H1 (cell line): Measurements from ENCODE around the gene DNAJB12. TPM values are rescaled to one million over a fixed set of nuclear protein-coding genes. Genes with fewer than 3 reads are reported as not detected.

ENCODE experiments used
- CTCF ChIA-PET: fragments of 300-600 bp; sonication (Branson Sonifier 250); formaldehyde crosslinking; loops from one replicate; lab custom pipeline; 2021; ENCODE audit not compliant: partially characterized antibody; lab: Charles Lee
- POLR2A ChIA-PET: fragments of 300-600 bp; sonication (Branson Sonifier 250); formaldehyde crosslinking; loops from one replicate; lab custom pipeline; 2021; ENCODE audit warnings: inconsistent platforms; ENCODE audit not compliant: partially characterized antibody; lab: Charles Lee
- DNase-seq, 2 experiments: peaks; one replicate each; pipeline versions ENCODE4 v3.0.0 to v3.0.0-alpha.2; 2010 to 2022; ENCODE audit warnings: low spot score in 2 of 2, low read depth in 1 of 2, mixed read lengths in 1 of 2
- FAIRE-seq: peaks from 2 replicates; lab custom pipeline; 2011; peaks lifted over from hg19 to GRCh38; lab: Jason Lieb, UNC
- H2AFZ ChIP-seq: 2 replicates; pipeline ENCODE4 v1.8.1; 2012; ENCODE audit warnings: low read length, inconsistent platforms
- H2AK5ac ChIP-seq: 2 replicates; pipeline ENCODE4 v1.6.1; 2013; ENCODE audit warnings: low read depth, low read length
- H2BK120ac ChIP-seq: replicated peaks from 2 replicates; pipeline ENCODE3; 2013; ENCODE audit warnings: low read depth, low read length, inconsistent platforms
- H2BK12ac ChIP-seq: 2 replicates; pipeline ENCODE4 v1.6.1; 2013; ENCODE audit warnings: low read depth, low read length
- H2BK15ac ChIP-seq: 2 replicates; pipeline ENCODE4 v1.6.1; 2013; ENCODE audit warnings: low read length
- H2BK20ac ChIP-seq: 2 replicates; pipeline ENCODE4 v1.6.1; 2013; ENCODE audit warnings: low read length
- H2BK5ac ChIP-seq: 2 replicates; pipeline ENCODE4 v1.6.1; 2013; ENCODE audit warnings: low read depth, low read length
- H3K14ac ChIP-seq: 2 replicates; pipeline ENCODE4 v1.6.1; 2013; ENCODE audit warnings: inconsistent platforms; ENCODE audit not compliant: insufficient read length
- H3K18ac ChIP-seq: 2 replicates; pipeline ENCODE4 v1.6.1; 2013; ENCODE audit warnings: low read length; ENCODE audit errors: extremely low read depth
- H3K23ac ChIP-seq: 2 replicates; pipeline ENCODE4 v1.6.1; 2013; ENCODE audit warnings: inconsistent platforms; ENCODE audit not compliant: insufficient read length
- H3K23me2 ChIP-seq: 2 replicates; pipeline ENCODE4 v1.6.1; 2013; ENCODE audit warnings: low read depth, low read length
- H3K27ac ChIP-seq: 2 replicates; pipeline ENCODE4 v1.6.1; 2011; ENCODE audit warnings: low read depth, low read length, inconsistent platforms
- H3K27me3 ChIP-seq, 4 experiments: replicated peaks in 1 of 4; 1 replicate in 1 of 4; 2 replicates in 3 of 4; pipeline versions ENCODE4 v1.6.1 to v1.8.1; 2011 to 2013; ENCODE audit warnings: low read length in 3 of 4, mild to moderate bottlenecking in 3 of 4, inconsistent platforms in 2 of 4, mixed read lengths in 2 of 4, moderate library complexity in 1 of 4; ENCODE audit not compliant: control insufficient read depth in 3 of 4, insufficient read depth in 3 of 4; ENCODE audit errors: extremely low read depth in 1 of 4
- H3K36me3 ChIP-seq, 4 experiments: 2 replicates each; pipeline versions ENCODE4 v1.6.1 to v1.8.1; 2011 to 2013; ENCODE audit warnings: mild to moderate bottlenecking in 4 of 4, low read length in 3 of 4, moderate library complexity in 2 of 4, control low read depth in 1 of 4, inconsistent platforms in 1 of 4; ENCODE audit not compliant: insufficient read depth in 4 of 4, control insufficient read depth in 2 of 4
- H3K4ac ChIP-seq: replicated peaks from 2 replicates; pipeline ENCODE3; 2013; ENCODE audit warnings: low read length, low read depth, mixed read lengths, inconsistent platforms; ENCODE audit not compliant: insufficient read length
- H3K4me1 ChIP-seq, 4 experiments: replicated peaks in 1 of 4; 1 replicate in 1 of 4; 2 replicates in 3 of 4; pipeline versions ENCODE4 v1.6.1 to v1.8.1; 2011 to 2013; ENCODE audit warnings: low read length in 3 of 4, inconsistent platforms in 2 of 4, mixed read lengths in 1 of 4; ENCODE audit not compliant: insufficient read depth in 4 of 4, control insufficient read depth in 3 of 4
- H3K4me2 ChIP-seq, 2 experiments: 2 replicates each; pipeline versions ENCODE4 v1.6.1 to v1.8.1; 2011 to 2013; ENCODE audit warnings: low read depth in 2 of 2, low read length in 2 of 2, control low read depth in 1 of 2, inconsistent platforms in 1 of 2, mild to moderate bottlenecking in 1 of 2; ENCODE audit not compliant: insufficient read depth in 1 of 2
- H3K4me3 ChIP-seq, 4 experiments: fragments of 200-600, 300-600 bp in 1 of 4; sonication (generic), shearing (Covaris generic), sonication (Bioruptor Twin) in 1 of 4; 2 replicates each; pipeline versions ENCODE4 v1.5.1 to v1.8.1; 2011 to 2016; ENCODE audit warnings: low read length in 4 of 4, low read depth in 3 of 4, control low read depth in 2 of 4, inconsistent platforms in 2 of 4, mild to moderate bottlenecking in 2 of 4, mixed read lengths in 1 of 4, moderate library complexity in 1 of 4; ENCODE audit not compliant: insufficient read depth in 2 of 4; ENCODE audit errors: extremely low read depth in 1 of 4
- H3K56ac ChIP-seq: replicated peaks from 2 replicates; pipeline ENCODE3; 2013; ENCODE audit warnings: low read depth, mild to moderate bottlenecking, mixed read lengths, low read length, inconsistent platforms; ENCODE audit not compliant: insufficient read length
- H3K79me1 ChIP-seq: 2 replicates; pipeline ENCODE4 v1.6.1; 2013; ENCODE audit warnings: low read depth, low read length, control low read depth
- H3K79me2 ChIP-seq, 2 experiments: 2 replicates each; pipeline versions ENCODE4 v1.6.1 to v1.8.1; 2012 to 2013; ENCODE audit warnings: low read length in 2 of 2, mild to moderate bottlenecking in 2 of 2, inconsistent platforms in 1 of 2; ENCODE audit not compliant: insufficient read depth in 2 of 2, control insufficient read depth in 1 of 2
- H3K9ac ChIP-seq, 4 experiments: replicated peaks in 1 of 4; 1 replicate in 1 of 4; 2 replicates in 3 of 4; pipeline versions ENCODE4 v1.6.1 to v1.8.1; 2011 to 2013; ENCODE audit warnings: low read depth in 3 of 4, low read length in 3 of 4, control low read depth in 2 of 4, mild to moderate bottlenecking in 2 of 4, moderate library complexity in 2 of 4, inconsistent platforms in 1 of 4; ENCODE audit errors: extremely low read depth in 1 of 4
- H3K9me3 ChIP-seq, 2 experiments: 2 replicates each; pipeline versions ENCODE4 v1.6.1 to v1.8.1; 2012 to 2013; ENCODE audit warnings: mild to moderate bottlenecking in 2 of 2, moderate library complexity in 2 of 2, control low read depth in 1 of 2, inconsistent platforms in 1 of 2, low read depth in 1 of 2, low read length in 1 of 2, mixed read lengths in 1 of 2; ENCODE audit not compliant: insufficient read depth in 2 of 2
- H4K20me1 ChIP-seq, 2 experiments: replicated peaks in 1 of 2; 2 replicates each; pipeline versions ENCODE3 to v1.8.1; 2011 to 2013; ENCODE audit warnings: inconsistent platforms in 2 of 2, low read length in 2 of 2, mild to moderate bottlenecking in 1 of 2; ENCODE audit not compliant: insufficient read depth in 2 of 2, control insufficient read depth in 1 of 2
- H4K5ac ChIP-seq: 2 replicates; pipeline ENCODE4 v1.6.1; 2013; ENCODE audit warnings: low read length, low read depth, mixed read lengths, inconsistent platforms; ENCODE audit not compliant: insufficient read length
- H4K8ac ChIP-seq: 2 replicates; pipeline ENCODE4 v1.8.0; 2013; ENCODE audit warnings: mild to moderate bottlenecking, moderate library complexity, low read length, inconsistent platforms; ENCODE audit not compliant: insufficient read depth; ENCODE audit errors: extremely low read depth
- H4K91ac ChIP-seq: replicated peaks from 2 replicates; pipeline ENCODE3; 2013; ENCODE audit warnings: low read length, mixed read lengths, inconsistent platforms; ENCODE audit not compliant: insufficient read length
- FOSL1 ChIP-seq: IDR thresholded peaks from 2 replicates; pipeline ENCODE4 v1.6.1; 2011; ENCODE audit warnings: mild to moderate bottlenecking, low read depth, low read length, moderate library complexity; ENCODE audit not compliant: insufficient read depth
- SRF ChIP-seq: IDR thresholded peaks from 2 replicates; pipeline ENCODE4 v1.6.1; 2011; ENCODE audit warnings: mild to moderate bottlenecking, low read depth, low read length, moderate library complexity
- WGBS, 2 experiments: shearing (Covaris generic) in 1 of 2; methylation state at CpG; one replicate each; pipeline versions ENCODE4 v1.1.6 to v1.1.7; 2013 to 2015; ENCODE audit warnings: low lambda C conversion rate in 2 of 2, mixed read lengths in 2 of 2, inconsistent platforms in 1 of 2, low coverage in 1 of 2, missing lambda C conversion rate in 1 of 2; ENCODE audit not compliant: insufficient replicate concordance in 2 of 2, insufficient coverage in 1 of 2, insufficient read length in 1 of 2; ENCODE audit errors: extremely low coverage in 1 of 2, missing lambda C conversion rate in 1 of 2; 5-methylcytosine and 5-hydroxymethylcytosine counted together
- polyA plus RNA-seq, 7 experiments: library from polyadenylated mRNA; depleted of rRNA in 3 of 7; stranded (reverse) in 5 of 7; unstranded in 2 of 7; fragments of >200 nt in 5 of 7; fragments of 200-250 nt in 2 of 7; gene quantifications; 1 replicate in 5 of 7; 2 replicates in 1 of 7; 4 replicates in 1 of 7; pipeline versions ENCODE4 v1.2.1 to v1.2.3, GENCODE V29; 2011 to 2013; ENCODE audit warnings: missing spikeins in 2 of 7, mixed read lengths in 2 of 7
- total RNA-seq: library from RNA; stranded (reverse); fragmentation: NEBNext Ultra II Directional; extraction: Animal tissue kit (Norgen Biotek cat#: 25700); gene quantifications from 2 replicates; pipeline ENCODE4 v1.2.1, GENCODE V29; 2021

The DNAJB12 gene
- total and polyA plus RNA-seq, 2 of the 8 experiments (the other 6 are each of a cell fraction or from before 2014, with no cell fraction given) = 10.8 to 20.5 TPM

DNA sequence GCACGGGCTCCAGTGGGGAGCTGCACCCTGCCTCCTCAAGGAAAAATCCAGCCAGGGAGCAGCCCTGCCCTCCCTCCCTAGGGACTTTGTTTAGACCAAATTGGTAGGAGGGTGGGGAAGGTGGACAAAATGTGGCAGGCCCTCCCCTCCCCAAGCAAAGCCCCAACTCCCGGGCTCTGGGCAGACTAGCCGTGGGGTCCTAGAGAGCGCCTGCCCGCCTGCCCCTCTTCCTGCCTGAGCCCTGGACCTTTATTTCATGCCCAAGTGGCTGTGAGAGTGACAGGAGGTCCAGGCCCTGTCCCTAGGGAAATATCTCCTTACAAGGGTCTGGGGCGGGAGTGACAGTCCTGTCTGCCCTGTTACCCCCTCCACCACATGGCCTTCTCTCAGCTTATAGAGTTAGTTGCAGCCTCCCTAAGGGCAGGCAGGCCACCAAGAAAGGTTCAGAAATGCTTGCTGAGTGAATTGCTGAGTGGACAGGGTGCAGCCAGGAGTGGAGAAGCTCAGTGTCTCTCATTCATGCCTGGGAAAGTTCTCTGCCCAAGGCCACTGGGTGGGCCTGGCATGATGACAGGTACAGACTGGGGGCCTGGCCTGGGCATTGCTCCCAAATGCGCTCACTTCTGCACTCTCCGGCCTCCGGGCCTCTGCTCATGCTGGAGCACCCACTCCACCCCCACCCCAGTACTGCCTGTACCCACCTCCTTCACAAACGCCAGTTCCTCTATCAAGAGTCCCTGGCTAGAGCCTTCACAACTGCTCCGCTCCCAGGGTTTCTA is 25.2 kb downstream of the DNAJB12 start:
- peak overlapping the region; percentile 87; the same call in 1 of the 2 replicates for H2BK20ac ChIP-seq
- H3K56ac ChIP-seq = no peak overlapping the region
- H2AFZ ChIP-seq = no peak overlapping the region
- H3K23me2 ChIP-seq = no peaks in the 10 kb centered on the region
- ChIA-PET CTCF (interaction anchor here (0.6 to 10.8 kb wide), 24 partner anchors 8 to 268 kb away, joined by 3 to 91 read pairs (median 6); partner anchors contain the start of gene DDIT4), POLR2A (interaction anchor here (0.6 to 39.2 kb wide), 13 partner anchors 8 to 358 kb away, joined by 3 to 895 read pairs (median 4); partner anchors contain the start of genes ANAPC16, ASCC1 and DDIT4)
- peak overlapping the region; percentile 68; the same call in 1 of the 2 replicates for H2BK5ac ChIP-seq
- peak overlapping the region; percentile 78; the same call in 1 of the 2 replicates for H2BK12ac ChIP-seq
- no peaks in the 10 kb centered on the region for H3K27me3 ChIP-seq
- H3K9me3 ChIP-seq = no peaks in the 10 kb centered on the region; a peak in 1 of 4 replicates
- H2BK120ac ChIP-seq = peak overlapping the region; percentile 28
- H3K18ac ChIP-seq = no peak overlapping the region
- H3K4me1 ChIP-seq = peaks cover 0 to 35% (median 25%) of the 10 kb centered on the region in 4 experiments; a peak in 6 of 7 replicates
- DNase-seq (no peak), FAIRE-seq (no peak)
- no peaks in the 10 kb centered on the region for H3K79me2 ChIP-seq
- H4K8ac ChIP-seq = no peak overlapping the region
- peaks cover 0 to 3% (median 0%) of the 10 kb centered on the region in 4 experiments; a peak in 1 of 8 replicates for H3K36me3 ChIP-seq
- TF ChIP-seq FOSL1 (peak; percentile 83), SRF (no peak)
- no peak overlapping the region for H3K27ac ChIP-seq
- peak overlapping the region; percentile 46; the same call in 1 of the 2 replicates for H2BK15ac ChIP-seq
- no peaks in the 10 kb centered on the region for H4K20me1 ChIP-seq
- H3K23ac ChIP-seq = no peak overlapping the region
- H2AK5ac ChIP-seq = no peak overlapping the region
- no peak overlapping the region; a peak in 1 of 8 replicates for H3K4me3 ChIP-seq
- no peak overlapping the region for H3K4me2 ChIP-seq
- H3K79me1 ChIP-seq = no peaks in the 10 kb centered on the region
- H4K91ac ChIP-seq = peak overlapping the region; percentile 76
- 90% methylated on average over 9 of the region's 11 CpGs; no CpG with 5 or more reads in 1 of the 2 experiments for WGBS, 2 experiments
- H3K4ac ChIP-seq = peak overlapping the region; percentile 15
- no peak overlapping the region for H3K9ac ChIP-seq
- no peak overlapping the region for H3K14ac ChIP-seq
- no peak overlapping the region for H4K5ac ChIP-seq
